HG02943 (cell line): ENCODE measurements around the gene NXPH2.
"Not testable (repeated sequence)": the region's sequence is repeated elsewhere in the genome, so short reads cannot be mapped to it uniquely, and the experiment has no call there.

Experiments
- ATAC-seq: cut with Tn5 transposase; IDR thresholded peaks from one replicate; pipeline ENCODE4 v1.9.1; 2021; ENCODE audit warnings: mild to moderate bottlenecking, low read depth, moderate library complexity; ENCODE audit not compliant: unreplicated experiment

Gene NXPH2

GRCh38 chr2:138648606-138649005, 131.6 kb downstream of the NXPH2 start:
- ATAC-seq, result no peak

GRCh38 chr2:138644776-138645175, 135.4 kb downstream of the NXPH2 start:
- not testable (repeated sequence) for ATAC-seq

GRCh38 chr2:138640921-138641676, 139.1 kb downstream of the NXPH2 start:
- ATAC-seq, result no peak

- no peak for ATAC-seq
These were observed 142.5 kb downstream of the NXPH2 start for GRCh38 chr2:138637686-138638085.

GRCh38 chr2:138637061-138637460, 143.1 kb downstream of the NXPH2 start:
- no peak for ATAC-seq

GRCh38 chr2:138633049-138633448, 147.1 kb downstream of the NXPH2 start:
- no peak for ATAC-seq

- no peak for ATAC-seq
These were observed 148.0 kb downstream of the NXPH2 start for GRCh38 chr2:138632066-138632620.

GRCh38 chr2:138630164-138630563, 150.0 kb downstream of the NXPH2 start:
- ATAC-seq, result no peak

- no peak for ATAC-seq
These were observed 154.0 kb downstream of the NXPH2 start for GRCh38 chr2:138626148-138626547.

- ATAC-seq, result no peak
These were observed 157.6 kb downstream of the NXPH2 start for GRCh38 chr2:138622613-138623012.

- no peak for ATAC-seq
These were observed 159.1 kb downstream of the NXPH2 start for GRCh38 chr2:138621139-138621538.

GRCh38 chr2:138620431-138620830, 159.8 kb downstream of the NXPH2 start:
- ATAC-seq, result no peak
